Osteocyte (in vitro differentiated cells): ENCODE results near the gene AGO3. TPM values are rescaled to one million over a fixed set of nuclear protein-coding genes. Genes with fewer than 3 reads are reported as not detected.

Experiments used
- DNase-seq: peaks from one replicate; pipeline ENCODE4 v3.0.0; 2021; ENCODE audit warnings: mixed read lengths; ENCODE audit not compliant: unreplicated experiment; ENCODE audit errors: extremely low spot score
- H3K27ac Mint-ChIP-seq: one replicate; pipeline ENCODE4 v1.8.0; 2021; ENCODE audit warnings: mild to moderate bottlenecking, mixed read lengths; ENCODE audit not compliant: unreplicated experiment
- H3K27me3 Mint-ChIP-seq: one replicate; pipeline ENCODE4 v1.8.0; 2021; ENCODE audit warnings: mixed read lengths; ENCODE audit not compliant: unreplicated experiment
- H3K36me3 Mint-ChIP-seq: one replicate; pipeline ENCODE4 v1.8.0; 2021; ENCODE audit warnings: mixed read lengths; ENCODE audit not compliant: unreplicated experiment
- H3K4me1 Mint-ChIP-seq: one replicate; pipeline ENCODE4 v1.8.0; 2021; ENCODE audit warnings: mixed read lengths; ENCODE audit not compliant: unreplicated experiment
- H3K4me3 Mint-ChIP-seq: one replicate; pipeline ENCODE4 v1.8.0; 2021; ENCODE audit warnings: mild to moderate bottlenecking, moderate library complexity, mixed read lengths; ENCODE audit not compliant: unreplicated experiment
- H3K9me3 Mint-ChIP-seq: one replicate; pipeline ENCODE4 v1.8.0; 2021; ENCODE audit warnings: mixed read lengths; ENCODE audit not compliant: unreplicated experiment
- CTCF ChIP-seq: fragments of 200-600 bp; sonication (generic); IDR thresholded peaks from 2 replicates; pipeline ENCODE4 v1.5.0; 2021; ENCODE audit warnings: antibody characterized with exemption, mild to moderate bottlenecking, moderate library complexity
- total RNA-seq: library from RNA; stranded (reverse); gene quantifications from 2 replicates; pipeline ENCODE4 v1.2.1, GENCODE V29; 2021

The AGO3 gene
- total RNA-seq, 1 donor from 2014 or later, result 34.2 TPM

GRCh38 chr1:35899941-35900340, 31.0 kb upstream of the AGO3 start:
- Mint-ChIP-seq H3K4me3 (no peak overlapping the region), H3K36me3 (peaks cover 37% of the 10 kb centered on the region), H3K9me3 (no peaks in the 10 kb centered on the region), H3K4me1 (no peaks in the 10 kb centered on the region), H3K27me3 (no peaks in the 10 kb centered on the region), H3K27ac (no peak overlapping the region)
- no peak for TF ChIP-seq CTCF
- DNase-seq, result no peak

- no peak for TF ChIP-seq CTCF
- Mint-ChIP-seq H3K27ac (no peak overlapping the region), H3K9me3 (no peaks in the 10 kb centered on the region), H3K36me3 (peaks cover 37% of the 10 kb centered on the region), H3K4me1 (no peaks in the 10 kb centered on the region), H3K27me3 (no peaks in the 10 kb centered on the region), H3K4me3 (no peak overlapping the region)
- no peak for DNase-seq
Observed at GRCh38 chr1:35901235-35901634, 29.7 kb upstream of the AGO3 start.

- Mint-ChIP-seq H3K9me3 (no peaks in the 10 kb centered on the region), H3K4me3 (no peak overlapping the region), H3K27me3 (no peaks in the 10 kb centered on the region), H3K4me1 (no peaks in the 10 kb centered on the region), H3K27ac (no peak overlapping the region), H3K36me3 (peaks cover 36% of the 10 kb centered on the region)
- TF ChIP-seq CTCF, result no peak
- no peak for DNase-seq
Observed at GRCh38 chr1:35902671-35903070, 28.2 kb upstream of the AGO3 start.

GRCh38 chr1:35914717-35915116, 16.2 kb upstream of the AGO3 start:
- no peak for DNase-seq
- TF ChIP-seq CTCF, result no peak
- H3K27me3 Mint-ChIP-seq, result no peaks in the 10 kb centered on the region
- peaks cover 1% of the 10 kb centered on the region for H3K4me1 Mint-ChIP-seq
- H3K27ac Mint-ChIP-seq, result no peak overlapping the region
- H3K9me3 Mint-ChIP-seq, result no peaks in the 10 kb centered on the region
- peaks cover 53% of the 10 kb centered on the region for H3K36me3 Mint-ChIP-seq
- H3K4me3 Mint-ChIP-seq, result no peak overlapping the region

- H3K4me1 Mint-ChIP-seq, result peaks cover 1% of the 10 kb centered on the region
- H3K27ac Mint-ChIP-seq, result no peak overlapping the region
- no peak overlapping the region for H3K4me3 Mint-ChIP-seq
- TF ChIP-seq CTCF, result no peak
- no peak for DNase-seq
- no peaks in the 10 kb centered on the region for H3K27me3 Mint-ChIP-seq
- H3K9me3 Mint-ChIP-seq, result no peaks in the 10 kb centered on the region
- peaks cover 62% of the 10 kb centered on the region for H3K36me3 Mint-ChIP-seq
Observed at GRCh38 chr1:35915693-35916092, 15.2 kb upstream of the AGO3 start.
